ENCODE data around the gene ITPK1. TPM values are rescaled to one million over a fixed set of nuclear protein-coding genes. Genes with fewer than 3 reads are reported as not detected.

ITPK1 gene
- total and polyA plus RNA-seq, 8 donors = 17.8 to 46.3 (median 28.9) TPM

- no peaks in the 10 kb centered on the region for H3K27me3 ChIP-seq
- no peaks in the 10 kb centered on the region for H3K9me3 ChIP-seq
- H3K4me3 ChIP-seq = no peak overlapping the region
- intact Hi-C loops (cut with DNase I; ENCODE audit: low total_unique reads) = no loop called here
- H3K27ac ChIP-seq = peak overlapping the region; percentile 2 to 55 (median 39)
- H3K4me1 ChIP-seq = peaks cover 46 to 79% (median 59%) of the 10 kb centered on the region in 4 donors
- peaks cover 0 to 6% (median 0%) of the 10 kb centered on the region in 4 donors for H3K36me3 ChIP-seq
- DNase-seq = no peak
- no peak for TF ChIP-seq POLR2A (IDR thresholded peaks at IDR 0.05)
- TF ChIP-seq POLR2AphosphoS5 (IDR thresholded peaks at IDR 0.05) = no peak
- TF ChIP-seq CTCF (IDR thresholded peaks at IDR 0.05) = no peak
- TF ChIP-seq EP300 (IDR thresholded peaks at IDR 0.05) = no peak
- 86 to 98% (median 95%) methylated on average over 2 of the region's 2 CpGs for WGBS, 5 donors
These were observed 66.9 kb downstream of the ITPK1 start for GRCh38 chr14:93048843-93049242.

GRCh38 chr14:93047661-93048060 lies 68.1 kb downstream of the ITPK1 start:
- Histone ChIP-seq H3K4me1 (peaks cover 57 to 91% (median 71%) of the 10 kb centered on the region in 4 donors), H3K4me3 (no peak overlapping the region), H3K27ac (no peak overlapping the region), H3K9me3 (no peaks in the 10 kb centered on the region), H3K36me3 (peaks cover 0 to 6% (median 0%) of the 10 kb centered on the region in 4 donors), H3K27me3 (no peaks in the 10 kb centered on the region)
- no peak for TF ChIP-seq EP300 (IDR thresholded peaks at IDR 0.05)
- no peak for TF ChIP-seq POLR2A (IDR thresholded peaks at IDR 0.05)
- no peak for TF ChIP-seq POLR2AphosphoS5 (IDR thresholded peaks at IDR 0.05)
- no peak for TF ChIP-seq CTCF (IDR thresholded peaks at IDR 0.05)
- intact Hi-C loops (cut with DNase I; ENCODE audit: low total_unique reads) = no loop called here
- DNase-seq = no peak
- 61 to 94% (median 83%) methylated on average over 2 of the region's 2 CpGs for WGBS, 5 donors

- Histone ChIP-seq H3K27me3 (no peaks in the 10 kb centered on the region), H3K4me1 (peaks cover 62 to 96% (median 76%) of the 10 kb centered on the region in 4 donors), H3K36me3 (peaks cover 0 to 6% (median 0%) of the 10 kb centered on the region in 4 donors), H3K4me3 (no peak overlapping the region), H3K27ac (peak overlapping the region in 1 of 5 donors; percentile 8), H3K9me3 (no peaks in the 10 kb centered on the region)
- intact Hi-C loops (cut with DNase I; ENCODE audit: low total_unique reads) = no loop called here
- DNase-seq = no peak
- 85 to 93% (median 92%) methylated on average over 4 of the region's 4 CpGs for WGBS, 5 donors
- TF ChIP-seq EP300 (IDR thresholded peaks at IDR 0.05) (no peak), POLR2A (IDR thresholded peaks at IDR 0.05) (no peak), CTCF (IDR thresholded peaks at IDR 0.05) (no peak)
These were observed 68.6 kb downstream of the ITPK1 start for GRCh38 chr14:93047157-93047556.

GRCh38 chr14:93046705-93047050 lies 69.0 kb downstream of the ITPK1 start:
- H3K4me3 ChIP-seq = no peak overlapping the region
- peak overlapping the region in 1 of 5 donors; percentile 8 for H3K27ac ChIP-seq
- H3K9me3 ChIP-seq = no peaks in the 10 kb centered on the region
- peaks cover 0 to 6% (median 0%) of the 10 kb centered on the region in 4 donors for H3K36me3 ChIP-seq
- H3K4me1 ChIP-seq = peaks cover 64 to 96% (median 80%) of the 10 kb centered on the region in 4 donors
- WGBS, 5 donors = 91 to 97% (median 93%) methylated on average over 7 of the region's 7 CpGs
- intact Hi-C loops (cut with DNase I; ENCODE audit: low total_unique reads) = no loop called here
- TF ChIP-seq POLR2AphosphoS5 (IDR thresholded peaks at IDR 0.05) (no peak), EP300 (IDR thresholded peaks at IDR 0.05) (no peak), POLR2A (IDR thresholded peaks at IDR 0.05) (no peak), CTCF (IDR thresholded peaks at IDR 0.05) (no peak)
- no peaks in the 10 kb centered on the region for H3K27me3 ChIP-seq
- no peak for DNase-seq

All from stomach (tissue), 9 donors.